Measurements from ENCODE around the gene PTPN2.

The PTPN2 gene

GRCh38 chr18:12843420-12844350 is 40.4 kb downstream of the PTPN2 start:
- DNase-seq (ENCODE audit: extremely low read depth, low read depth), result no peak
- TF ChIP-seq, protein P1, sequence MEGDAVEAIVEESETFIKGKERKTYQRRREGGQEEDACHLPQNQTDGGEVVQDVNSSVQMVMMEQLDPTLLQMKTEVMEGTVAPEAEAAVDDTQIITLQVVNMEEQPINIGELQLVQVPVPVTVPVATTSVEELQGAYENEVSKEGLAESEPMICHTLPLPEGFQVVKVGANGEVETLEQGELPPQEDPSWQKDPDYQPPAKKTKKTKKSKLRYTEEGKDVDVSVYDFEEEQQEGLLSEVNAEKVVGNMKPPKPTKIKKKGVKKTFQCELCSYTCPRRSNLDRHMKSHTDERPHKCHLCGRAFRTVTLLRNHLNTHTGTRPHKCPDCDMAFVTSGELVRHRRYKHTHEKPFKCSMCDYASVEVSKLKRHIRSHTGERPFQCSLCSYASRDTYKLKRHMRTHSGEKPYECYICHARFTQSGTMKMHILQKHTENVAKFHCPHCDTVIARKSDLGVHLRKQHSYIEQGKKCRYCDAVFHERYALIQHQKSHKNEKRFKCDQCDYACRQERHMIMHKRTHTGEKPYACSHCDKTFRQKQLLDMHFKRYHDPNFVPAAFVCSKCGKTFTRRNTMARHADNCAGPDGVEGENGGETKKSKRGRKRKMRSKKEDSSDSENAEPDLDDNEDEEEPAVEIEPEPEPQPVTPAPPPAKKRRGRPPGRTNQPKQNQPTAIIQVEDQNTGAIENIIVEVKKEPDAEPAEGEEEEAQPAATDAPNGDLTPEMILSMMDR (IDR thresholded peaks at IDR 0.05; ENCODE audit: low read depth, low read length), result no peak

DNA sequence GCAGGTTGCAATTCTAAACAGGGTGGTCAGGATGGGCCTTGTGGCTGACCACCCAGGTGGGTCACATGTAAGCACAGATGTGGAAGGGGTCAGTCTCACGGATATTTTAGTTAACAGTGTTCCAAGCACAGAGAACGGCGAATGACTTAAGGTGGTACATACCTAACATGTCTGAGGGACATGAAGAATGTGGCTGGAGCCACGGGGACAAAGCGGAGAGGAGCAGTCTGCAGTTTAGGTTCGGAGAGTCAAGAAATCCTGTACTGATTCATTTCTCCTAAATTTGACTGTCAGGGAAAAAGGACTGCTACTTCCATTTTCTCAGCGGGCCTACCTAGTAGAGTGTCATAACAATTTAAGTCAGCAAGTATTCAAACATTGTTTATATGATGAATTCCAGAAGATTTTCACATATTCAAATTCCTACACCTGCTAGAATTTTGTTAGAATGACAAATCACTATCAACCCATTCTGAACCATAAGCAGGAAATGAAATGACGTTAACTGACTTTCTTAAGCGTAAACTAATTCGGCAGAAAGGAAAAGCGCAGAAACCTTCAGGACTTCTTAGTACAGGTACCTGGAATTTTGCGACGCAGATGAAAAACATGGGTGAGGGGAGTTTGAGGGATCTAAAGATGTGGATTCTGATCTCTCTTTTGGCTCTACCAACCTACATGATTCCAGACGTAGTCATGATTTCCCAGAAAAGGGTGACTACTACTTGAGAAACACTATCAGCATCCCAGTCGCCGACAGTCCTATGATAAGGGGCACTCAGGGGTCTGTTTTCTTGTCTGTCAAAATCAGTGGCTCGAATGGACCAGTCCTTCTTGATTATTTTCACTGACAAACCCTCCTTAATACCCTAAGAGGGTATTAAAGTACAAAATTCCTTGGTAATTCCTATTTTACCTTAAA is 41.3 kb downstream of the PTPN2 start:
- DNase-seq (ENCODE audit: extremely low read depth, low read depth), result no peak
- TF ChIP-seq, protein P1 (IDR thresholded peaks at IDR 0.05; ENCODE audit: low read depth, low read length), result no peak

DNA sequence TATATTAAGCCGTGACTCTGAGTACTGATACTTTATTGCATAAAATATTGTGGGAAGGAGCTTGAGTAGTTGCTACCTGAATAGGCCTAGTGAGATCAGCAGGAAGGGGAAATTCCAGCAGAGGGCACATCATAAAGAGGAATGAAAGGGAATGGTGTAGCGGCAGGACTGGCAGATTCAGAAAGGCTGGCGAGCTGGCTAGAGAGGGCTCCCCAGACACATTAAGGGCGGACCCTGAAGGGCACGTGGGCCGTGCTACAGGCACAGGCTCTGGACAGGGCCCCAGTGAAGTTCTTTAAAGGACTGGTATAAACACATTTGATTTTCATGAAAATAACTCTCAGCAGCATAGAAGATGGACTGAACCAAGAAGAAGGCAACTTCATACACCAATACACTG is 43.0 kb downstream of the PTPN2 start:
- no peak for DNase-seq (ENCODE audit: extremely low read depth, low read depth)
- TF ChIP-seq, protein P1 (IDR thresholded peaks at IDR 0.05; ENCODE audit: low read depth, low read length), result no peak

DNA sequence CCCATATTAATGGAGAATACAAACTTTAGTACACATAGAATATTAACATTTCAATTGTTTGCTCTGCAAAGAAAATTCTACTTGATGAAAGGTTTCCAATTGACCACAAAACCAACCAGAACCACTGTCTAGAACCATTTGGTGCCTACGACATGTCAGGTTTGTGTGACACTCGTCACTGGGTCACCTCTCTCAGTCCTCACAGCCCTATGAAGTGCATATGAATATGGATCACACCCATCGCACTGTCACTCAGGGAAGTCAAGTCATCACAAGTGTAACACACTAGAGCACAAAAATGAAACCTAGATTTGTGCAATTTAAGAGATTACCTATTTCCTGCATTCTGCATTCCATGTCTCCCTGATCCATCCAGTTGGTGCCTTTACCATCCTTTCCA is 43.7 kb downstream of the PTPN2 start:
- no peak for DNase-seq (ENCODE audit: extremely low read depth, low read depth)
- TF ChIP-seq, protein P1 (IDR thresholded peaks at IDR 0.05; ENCODE audit: low read depth, low read length), result no peak

DNA sequence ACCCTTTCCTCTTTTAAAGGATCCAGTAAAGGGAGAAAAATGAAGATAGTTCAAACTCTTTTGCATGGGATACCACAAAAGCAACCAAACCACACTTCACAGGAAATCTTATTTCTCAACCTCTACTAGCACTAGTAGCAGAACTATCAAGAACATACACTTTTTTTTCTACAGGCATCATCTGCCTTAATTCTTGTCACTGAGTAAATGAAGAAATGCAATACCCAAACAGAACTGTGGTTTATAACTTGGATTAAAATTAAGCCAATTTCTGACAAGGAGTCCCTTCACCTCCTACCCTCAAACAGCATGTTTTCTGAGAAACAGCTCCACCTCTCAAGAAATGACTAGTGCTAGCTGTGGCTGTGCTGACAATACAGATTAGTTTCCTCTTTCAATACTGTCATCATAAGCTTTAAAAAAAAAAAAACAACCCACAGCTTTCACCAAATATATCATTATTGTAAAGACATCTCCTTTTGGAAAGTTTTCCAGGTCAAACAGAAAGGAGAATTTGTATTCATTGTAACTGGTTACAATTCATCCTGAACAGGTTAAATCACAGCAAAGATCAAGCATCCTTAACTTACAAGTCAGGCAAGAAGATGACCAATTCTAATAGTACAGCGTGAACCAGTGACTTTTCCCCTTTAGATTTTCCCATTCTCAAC is 44.4 kb downstream of the PTPN2 start:
- TF ChIP-seq, protein P1 (IDR thresholded peaks at IDR 0.05; ENCODE audit: low read depth, low read length), result no peak
- no peak for DNase-seq (ENCODE audit: extremely low read depth, low read depth)

DNA sequence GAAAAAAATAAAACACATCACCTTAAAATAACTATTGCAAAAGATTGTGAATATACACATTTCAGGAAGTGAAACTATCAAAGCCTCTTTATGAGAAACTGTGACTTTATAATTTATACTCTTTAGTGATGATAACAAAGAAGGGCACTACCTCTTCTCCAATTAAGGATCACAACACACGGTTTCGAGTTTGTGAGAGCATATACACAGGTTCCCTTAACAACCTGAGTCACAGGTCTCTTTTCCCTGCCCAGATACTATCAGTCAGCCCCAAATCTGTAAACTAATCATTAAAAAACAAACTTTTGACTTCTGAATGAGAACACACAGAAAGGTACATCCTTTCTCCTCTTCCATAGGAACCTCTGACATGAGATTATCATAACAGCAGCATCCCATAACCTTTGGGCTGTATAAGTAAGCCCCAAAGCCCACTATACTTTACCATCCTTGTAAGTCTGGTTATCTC is 44.9 kb downstream of the PTPN2 start:
- TF ChIP-seq, protein P1 (IDR thresholded peaks at IDR 0.05; ENCODE audit: low read depth, low read length), result no peak
- DNase-seq (ENCODE audit: extremely low read depth, low read depth), result no peak

All from AG09319 (cell line).